Measurements from ENCODE around the gene DOC2B. TPM values are rescaled to one million over a fixed set of nuclear protein-coding genes. Genes with fewer than 3 reads are reported as not detected.

Gene DOC2B
- polyA plus RNA-seq, 1 donor from 2014 or later, result 4.8 TPM

DNA sequence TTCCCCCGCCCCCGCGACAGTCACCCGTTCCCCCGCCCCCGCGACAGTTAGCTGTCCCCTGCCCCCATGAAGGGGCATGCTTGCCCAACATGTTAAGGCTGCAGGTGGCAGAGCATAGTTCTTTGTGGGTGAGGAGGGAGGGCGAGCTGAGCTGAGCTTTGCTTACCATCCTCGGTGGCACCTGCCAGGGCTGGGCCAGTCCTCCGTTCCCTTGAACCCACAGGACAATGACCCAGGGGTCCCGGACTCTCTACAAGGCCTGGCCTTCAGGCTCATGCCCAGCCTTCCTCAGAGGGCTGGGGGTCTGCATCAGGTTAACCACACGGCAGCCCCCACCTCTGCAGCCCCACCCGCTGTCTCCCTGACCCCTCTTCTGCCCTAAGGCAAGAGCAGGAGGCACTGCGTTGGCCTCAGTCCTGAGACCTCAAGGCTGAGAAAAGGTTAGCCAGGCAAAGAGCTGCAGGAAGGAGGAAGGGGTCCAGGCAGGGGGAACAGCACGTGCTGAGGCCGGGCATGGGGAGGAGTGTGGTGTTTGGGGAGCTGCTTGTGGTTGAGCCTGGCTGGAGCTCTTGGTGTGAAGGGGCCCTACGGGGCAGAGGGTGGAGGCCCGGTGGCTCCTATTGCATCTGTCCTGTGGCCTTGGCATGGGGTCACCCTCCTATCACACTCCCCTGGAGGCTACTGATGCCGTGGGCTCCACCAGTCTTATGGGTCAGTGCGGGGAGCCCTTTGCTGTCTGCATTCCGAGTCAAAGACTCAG, 11.4 kb upstream of the DOC2B start:
- Histone ChIP-seq H4K20me1 (ENCODE audit: insufficient read depth) (no peaks in the 10 kb centered on the region), H3K4me3 (ENCODE audit: low read length) (no peak overlapping the region), H3K79me2 (replicated peaks; ENCODE audit: insufficient read depth, low read length) (no peaks in the 10 kb centered on the region), H3K9me3 (ENCODE audit: low read length) (no peaks in the 10 kb centered on the region), H3K36me3 (ENCODE audit: insufficient read depth, low read length) (no peaks in the 10 kb centered on the region), H3K9ac (ENCODE audit: low read length) (no peak overlapping the region), H2AFZ (ENCODE audit: low read depth, low read length) (no peak overlapping the region), H3F3A (ENCODE audit: insufficient read depth, low read length, poor library complexity, severe bottlenecking) (no peaks in the 10 kb centered on the region), H3K4me2 (ENCODE audit: low read length) (no peak overlapping the region), H3K27ac (ENCODE audit: low read length) (no peak overlapping the region), H3K27me3 (ENCODE audit: insufficient read depth, low read depth, low read length) (no peaks in the 10 kb centered on the region), H3K9me2 (ENCODE audit: insufficient read depth, low read length) (no peaks in the 10 kb centered on the region)
- TF ChIP-seq, protein P1, sequence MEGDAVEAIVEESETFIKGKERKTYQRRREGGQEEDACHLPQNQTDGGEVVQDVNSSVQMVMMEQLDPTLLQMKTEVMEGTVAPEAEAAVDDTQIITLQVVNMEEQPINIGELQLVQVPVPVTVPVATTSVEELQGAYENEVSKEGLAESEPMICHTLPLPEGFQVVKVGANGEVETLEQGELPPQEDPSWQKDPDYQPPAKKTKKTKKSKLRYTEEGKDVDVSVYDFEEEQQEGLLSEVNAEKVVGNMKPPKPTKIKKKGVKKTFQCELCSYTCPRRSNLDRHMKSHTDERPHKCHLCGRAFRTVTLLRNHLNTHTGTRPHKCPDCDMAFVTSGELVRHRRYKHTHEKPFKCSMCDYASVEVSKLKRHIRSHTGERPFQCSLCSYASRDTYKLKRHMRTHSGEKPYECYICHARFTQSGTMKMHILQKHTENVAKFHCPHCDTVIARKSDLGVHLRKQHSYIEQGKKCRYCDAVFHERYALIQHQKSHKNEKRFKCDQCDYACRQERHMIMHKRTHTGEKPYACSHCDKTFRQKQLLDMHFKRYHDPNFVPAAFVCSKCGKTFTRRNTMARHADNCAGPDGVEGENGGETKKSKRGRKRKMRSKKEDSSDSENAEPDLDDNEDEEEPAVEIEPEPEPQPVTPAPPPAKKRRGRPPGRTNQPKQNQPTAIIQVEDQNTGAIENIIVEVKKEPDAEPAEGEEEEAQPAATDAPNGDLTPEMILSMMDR (IDR thresholded peaks at IDR 0.05; ENCODE audit: poor library complexity, severe bottlenecking), result no peak

GRCh38 chr17:189444-189843, 8.0 kb upstream of the DOC2B start:
- H3F3A ChIP-seq (ENCODE audit: insufficient read depth, low read length, poor library complexity, severe bottlenecking), result no peaks in the 10 kb centered on the region
- H3K79me2 ChIP-seq (replicated peaks; ENCODE audit: insufficient read depth, low read length), result no peaks in the 10 kb centered on the region
- TF ChIP-seq TAF1 (IDR thresholded peaks at IDR 0.05; ENCODE audit: low read depth) (no peak), RAD21 (conservative IDR thresholded peaks at IDR 0.05) (no peak), SMC3 (conservative IDR thresholded peaks at IDR 0.05; ENCODE audit: poor library complexity) (no peak), MXI1 (conservative IDR thresholded peaks at IDR 0.05; ENCODE audit: poor library complexity, severe bottlenecking) (no peak), POLR2AphosphoS5 (IDR thresholded peaks at IDR 0.05) (no peak), EZH2 (IDR thresholded peaks at IDR 0.05; ENCODE audit: borderline replicate concordance, insufficient read depth, low read length, poor library complexity, severe bottlenecking) (no peak), EP300 (conservative IDR thresholded peaks at IDR 0.05; ENCODE audit: poor library complexity, severe bottlenecking) (no peak)
- TF ChIP-seq, protein P1 (IDR thresholded peaks at IDR 0.05; ENCODE audit: poor library complexity, severe bottlenecking), result no peak
- TF ChIP-seq, protein P2, sequence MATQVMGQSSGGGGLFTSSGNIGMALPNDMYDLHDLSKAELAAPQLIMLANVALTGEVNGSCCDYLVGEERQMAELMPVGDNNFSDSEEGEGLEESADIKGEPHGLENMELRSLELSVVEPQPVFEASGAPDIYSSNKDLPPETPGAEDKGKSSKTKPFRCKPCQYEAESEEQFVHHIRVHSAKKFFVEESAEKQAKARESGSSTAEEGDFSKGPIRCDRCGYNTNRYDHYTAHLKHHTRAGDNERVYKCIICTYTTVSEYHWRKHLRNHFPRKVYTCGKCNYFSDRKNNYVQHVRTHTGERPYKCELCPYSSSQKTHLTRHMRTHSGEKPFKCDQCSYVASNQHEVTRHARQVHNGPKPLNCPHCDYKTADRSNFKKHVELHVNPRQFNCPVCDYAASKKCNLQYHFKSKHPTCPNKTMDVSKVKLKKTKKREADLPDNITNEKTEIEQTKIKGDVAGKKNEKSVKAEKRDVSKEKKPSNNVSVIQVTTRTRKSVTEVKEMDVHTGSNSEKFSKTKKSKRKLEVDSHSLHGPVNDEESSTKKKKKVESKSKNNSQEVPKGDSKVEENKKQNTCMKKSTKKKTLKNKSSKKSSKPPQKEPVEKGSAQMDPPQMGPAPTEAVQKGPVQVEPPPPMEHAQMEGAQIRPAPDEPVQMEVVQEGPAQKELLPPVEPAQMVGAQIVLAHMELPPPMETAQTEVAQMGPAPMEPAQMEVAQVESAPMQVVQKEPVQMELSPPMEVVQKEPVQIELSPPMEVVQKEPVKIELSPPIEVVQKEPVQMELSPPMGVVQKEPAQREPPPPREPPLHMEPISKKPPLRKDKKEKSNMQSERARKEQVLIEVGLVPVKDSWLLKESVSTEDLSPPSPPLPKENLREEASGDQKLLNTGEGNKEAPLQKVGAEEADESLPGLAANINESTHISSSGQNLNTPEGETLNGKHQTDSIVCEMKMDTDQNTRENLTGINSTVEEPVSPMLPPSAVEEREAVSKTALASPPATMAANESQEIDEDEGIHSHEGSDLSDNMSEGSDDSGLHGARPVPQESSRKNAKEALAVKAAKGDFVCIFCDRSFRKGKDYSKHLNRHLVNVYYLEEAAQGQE (IDR thresholded peaks at IDR 0.05; ENCODE audit: borderline replicate concordance), result no peak
- no peak overlapping the region for H3K9ac ChIP-seq (ENCODE audit: low read length)
- H3K9me2 ChIP-seq (ENCODE audit: insufficient read depth, low read length), result no peaks in the 10 kb centered on the region
- H2AFZ ChIP-seq (ENCODE audit: low read depth, low read length), result no peak overlapping the region
- H3K4me2 ChIP-seq (ENCODE audit: low read length), result no peak overlapping the region
- H3K4me3 ChIP-seq (ENCODE audit: low read length), result no peak overlapping the region
- no peaks in the 10 kb centered on the region for H3K36me3 ChIP-seq (ENCODE audit: insufficient read depth, low read length)
- no peaks in the 10 kb centered on the region for H4K20me1 ChIP-seq (ENCODE audit: insufficient read depth)
- no peaks in the 10 kb centered on the region for H3K9me3 ChIP-seq (ENCODE audit: low read length)
- H3K27me3 ChIP-seq (ENCODE audit: insufficient read depth, low read depth, low read length), result peaks cover 3% of the 10 kb centered on the region
- H3K27ac ChIP-seq (ENCODE audit: low read length), result no peak overlapping the region

Measured in neural cell (in vitro differentiated cells).